T-helper 1 cell (primary cell): ENCODE results near the gene ARL9.

ENCODE experiments used
- DNase-seq, 5 donors: peaks; one replicate each; pipeline ENCODE4 v3.0.0-alpha.2; 2012 to 2020

The ARL9 gene

DNA sequence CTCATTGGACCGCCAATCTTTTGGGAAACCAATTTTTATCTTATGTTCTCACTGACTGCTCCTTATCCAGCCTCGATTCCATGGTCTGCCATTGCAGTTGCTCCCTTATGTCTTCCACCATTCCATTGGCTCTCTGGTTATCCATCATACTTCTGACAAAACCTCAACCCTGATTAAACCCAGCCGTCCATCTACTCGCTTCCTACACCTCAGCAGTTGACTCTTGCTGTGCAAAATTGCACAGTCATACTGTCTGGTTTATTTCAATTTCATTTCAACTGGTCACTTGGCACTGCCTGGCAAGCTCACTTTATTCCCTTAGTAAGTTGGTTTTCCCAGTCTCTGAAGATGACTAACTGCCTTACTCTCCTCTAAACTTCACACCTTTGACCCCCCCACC, 26.2 kb downstream of the ARL9 start:
- no peak for DNase-seq

DNA sequence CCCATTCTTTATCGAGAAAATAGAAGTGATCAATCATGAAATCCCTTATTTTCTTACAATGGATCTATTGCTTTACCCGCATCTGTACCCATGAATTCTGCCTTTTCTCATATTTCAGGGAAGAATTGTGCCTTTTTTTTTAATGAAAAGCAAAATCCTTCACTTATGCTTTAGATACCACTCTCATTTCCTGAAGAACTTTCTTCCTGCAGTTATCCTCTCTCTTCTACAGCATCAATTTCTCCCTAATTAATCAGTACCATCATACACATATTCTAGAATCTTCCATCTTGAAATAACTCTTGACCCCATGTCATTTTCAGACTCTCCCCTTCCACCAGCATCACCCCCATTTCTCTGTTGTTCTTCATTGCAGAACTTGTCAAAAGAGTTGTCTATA, 26.6 kb downstream of the ARL9 start:
- DNase-seq = no peak

DNA sequence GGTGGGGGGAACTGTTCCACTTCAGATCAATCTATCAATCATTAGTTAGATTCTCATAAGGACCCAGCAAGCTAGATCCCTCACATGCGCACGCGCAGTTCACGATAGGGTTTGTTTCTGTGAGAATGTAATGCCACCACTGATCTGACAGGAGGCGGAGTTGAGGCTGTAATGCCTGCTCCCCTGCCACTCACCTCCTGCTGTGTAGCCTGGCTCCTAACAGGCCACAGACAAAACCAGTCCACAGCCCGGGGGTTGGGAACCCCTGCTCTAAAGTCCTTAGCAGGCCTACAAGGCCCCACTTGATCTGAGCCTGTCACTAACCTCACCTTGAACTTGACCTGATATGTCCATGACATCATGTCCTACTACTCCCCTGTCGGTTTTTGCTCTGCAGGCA, 30.3 kb downstream of the ARL9 start:
- DNase-seq = no peak

- DNase-seq = no peak
Observed at GRCh38 chr4:56537147-56537546, 31.6 kb downstream of the ARL9 start.

DNA sequence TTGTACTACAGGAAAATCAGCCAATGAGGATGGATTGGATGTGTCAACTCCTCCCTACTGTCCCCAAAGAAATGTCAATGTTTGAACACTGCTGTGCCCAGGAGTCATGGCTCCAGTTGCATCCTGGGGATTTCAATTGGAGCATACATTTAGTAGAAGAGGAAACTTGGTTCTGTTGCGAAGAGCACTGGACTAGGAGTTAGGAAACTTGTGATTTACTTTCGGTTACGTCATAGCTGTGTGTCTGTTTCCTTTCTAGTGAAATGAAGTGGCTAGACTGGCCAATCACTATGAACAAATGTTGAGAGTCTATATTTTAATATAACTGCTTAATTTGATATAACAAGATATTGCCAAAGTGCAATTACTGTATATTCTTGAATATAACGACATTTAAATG, 35.2 kb downstream of the ARL9 start:
- DNase-seq = no peak

DNA sequence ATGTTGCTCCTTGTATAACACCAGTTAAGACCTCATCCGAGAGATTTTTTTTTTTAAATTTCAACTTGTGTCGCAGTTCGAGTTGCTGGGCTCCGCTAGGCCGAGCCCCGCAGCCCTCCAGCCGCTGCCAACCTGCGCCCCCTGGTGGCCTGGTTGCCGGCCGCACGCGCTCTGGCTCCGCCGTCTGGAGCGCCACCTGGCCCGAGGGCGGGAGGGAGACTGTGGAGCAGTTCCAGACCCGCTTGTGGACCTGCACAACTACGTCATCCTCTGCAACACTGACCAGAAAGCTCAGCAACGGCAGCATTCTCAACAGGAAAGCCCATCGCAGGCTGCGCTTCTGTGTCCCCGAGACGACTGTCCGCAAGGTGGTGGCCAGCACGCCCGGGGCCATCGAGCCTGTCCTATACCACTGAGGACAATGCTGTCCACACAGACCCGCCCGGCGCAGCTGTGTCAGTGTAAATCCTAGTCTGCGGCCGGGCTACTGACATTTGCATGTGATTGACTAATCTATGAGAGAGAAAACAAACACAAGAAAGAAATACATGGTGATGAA, 39.1 kb downstream of the ARL9 start:
- peak; percentile 55 to 77 (median 74) for DNase-seq

- no peak for DNase-seq
Observed at GRCh38 chr4:56550642-56551041, 45.1 kb downstream of the ARL9 start.

- no peak for DNase-seq
Observed at GRCh38 chr4:56551516-56551915, 45.9 kb downstream of the ARL9 start.

- no peak for DNase-seq
Observed at GRCh38 chr4:56552273-56552672, 46.7 kb downstream of the ARL9 start.

- DNase-seq = no peak
Observed at GRCh38 chr4:56570041-56570440, 64.5 kb downstream of the ARL9 start.
